GM19043 (cell line): ENCODE measurements around the gene HNRNPCL1.
"Not testable (repeated sequence)": the region's sequence is repeated elsewhere in the genome, so short reads cannot be mapped to it uniquely, and the experiment has no call there.

Experiments
- ATAC-seq: cut with Tn5 transposase; IDR thresholded peaks from one replicate; pipeline ENCODE4 v1.9.1; 2021; ENCODE audit warnings: low read depth; ENCODE audit not compliant: unreplicated experiment

Gene HNRNPCL1

DNA sequence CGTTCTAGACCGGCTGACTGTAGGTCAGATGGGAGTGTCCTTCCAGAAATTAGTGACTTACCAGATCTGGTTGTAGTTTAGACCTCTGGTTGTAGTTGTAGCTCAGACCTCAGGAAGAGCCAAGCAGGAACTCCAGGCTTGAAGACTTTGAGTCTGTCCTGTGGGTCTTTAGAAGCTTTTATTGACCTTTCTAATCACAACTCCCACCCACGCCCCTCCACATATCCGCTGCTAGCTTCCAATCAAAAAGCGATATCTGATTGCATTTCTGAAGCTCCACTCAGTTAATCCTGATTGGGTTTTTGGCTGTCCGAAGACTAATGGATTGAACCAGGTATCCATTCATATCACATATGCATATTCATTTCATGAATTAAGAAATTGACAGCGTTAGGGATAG, at the start of gene HNRNPCL1:
HNRNPCL1 (minus strand) TSS at position 101 of the 400 bp plus-strand sequence. CDS start 431 bp downstream, outside the sequence.
- not testable (repeated sequence) for ATAC-seq

DNA sequence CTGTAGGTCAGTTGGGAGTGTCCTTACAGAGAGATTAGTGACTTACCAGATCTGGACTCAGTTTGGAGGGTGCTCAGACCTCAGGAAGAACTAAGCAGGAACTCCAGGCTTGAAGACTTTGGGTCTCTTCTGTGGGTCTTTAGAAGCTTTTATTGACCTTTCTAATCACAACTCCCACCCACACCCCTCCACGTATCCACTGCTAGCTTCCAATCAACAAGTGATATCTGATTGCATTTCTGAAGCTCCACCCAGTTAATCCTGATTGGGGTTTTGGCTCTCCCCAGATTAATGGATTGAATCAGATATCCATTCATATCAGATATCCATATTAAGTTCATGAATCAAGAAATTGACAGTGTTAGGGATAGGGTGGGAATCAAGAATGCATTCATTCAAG, 49.6 kb upstream of the HNRNPCL1 start, which contains the start of gene PRAMEF10:
PRAMEF10 (minus strand) TSS at position 101 of the 400 bp plus-strand sequence. CDS start 2,423 bp downstream, outside the sequence.
- not testable (repeated sequence) for ATAC-seq

DNA sequence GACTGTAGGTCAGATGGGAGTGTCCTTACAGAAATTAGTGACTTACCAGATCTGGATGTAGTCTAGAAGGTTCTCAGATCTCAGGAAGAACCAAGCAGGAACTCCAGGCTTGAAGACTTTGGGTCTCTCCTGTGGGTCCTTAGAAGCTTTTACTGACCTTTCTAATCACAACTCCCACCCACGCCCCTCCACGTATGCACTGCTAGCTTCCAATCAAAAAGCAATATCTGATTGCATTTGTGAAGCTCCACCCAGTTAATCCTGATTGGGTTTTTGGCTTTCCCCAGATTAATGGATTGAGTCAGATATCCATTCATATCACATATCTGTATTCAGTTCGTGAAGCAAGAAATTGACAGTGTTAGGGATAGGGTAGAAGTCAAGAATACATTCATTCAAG, 37.6 kb upstream of the HNRNPCL1 start, which contains the start of gene PRAMEF4:
PRAMEF4 (minus strand) TSS at position 101 of the 400 bp plus-strand sequence. CDS start 2,807 bp downstream, outside the sequence.
- not testable (repeated sequence) for ATAC-seq

DNA sequence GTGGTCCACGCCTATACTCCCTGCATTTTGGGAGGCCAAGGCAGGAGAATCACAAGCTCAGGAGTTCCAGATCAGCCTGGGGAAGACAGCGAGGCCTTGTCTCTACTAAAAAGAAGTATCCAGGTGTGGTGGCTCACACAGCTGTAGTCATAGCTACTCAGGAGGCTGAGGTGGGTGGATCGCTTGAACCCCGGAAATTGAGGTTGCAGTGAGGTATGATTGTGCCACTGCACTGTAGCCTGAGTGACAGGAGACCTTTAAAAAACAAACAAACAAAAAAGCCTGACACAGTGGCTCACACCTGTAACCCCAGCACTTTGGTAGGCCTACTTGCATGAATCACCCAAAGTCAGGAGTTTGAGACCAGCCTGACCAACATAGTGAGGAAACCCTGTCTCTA, 29.9 kb upstream of the HNRNPCL1 start:
- ATAC-seq, result not testable (repeated sequence)

DNA sequence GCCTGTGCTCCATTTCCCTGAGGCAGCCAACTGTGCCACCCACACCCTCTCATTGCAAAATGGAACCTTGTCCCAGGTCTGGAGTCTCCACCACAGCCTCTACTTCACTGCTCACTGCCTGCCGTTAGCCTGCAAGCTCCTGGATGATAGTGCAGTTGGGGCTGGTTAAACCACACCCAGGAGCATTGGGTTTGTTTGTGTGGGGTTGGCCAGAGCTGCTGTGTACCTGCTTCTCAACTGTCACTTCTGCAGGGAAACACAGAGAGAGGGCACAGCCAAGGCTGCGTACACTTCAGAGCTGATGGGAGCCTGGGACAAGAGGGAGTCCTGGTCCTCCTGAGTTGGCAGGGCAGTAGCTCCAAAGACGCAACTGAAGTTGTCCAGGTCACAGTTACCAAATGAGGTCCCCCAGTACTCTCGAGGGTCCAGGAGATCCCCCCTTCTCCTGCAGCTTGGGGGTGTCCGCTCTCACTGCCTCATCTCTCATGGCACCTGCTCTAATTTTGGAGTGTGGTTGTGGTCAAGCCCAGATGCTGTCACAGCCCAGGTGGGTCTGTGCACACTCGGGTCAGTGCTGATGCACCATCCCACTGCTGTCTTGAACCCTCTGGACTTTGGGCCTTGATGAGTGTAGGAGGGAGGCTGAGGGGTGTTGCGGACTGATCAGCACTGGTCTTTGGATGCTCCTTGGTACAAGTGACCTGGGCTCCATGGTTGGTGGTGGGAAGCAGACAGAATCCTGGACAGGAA, 14.8 kb upstream of the HNRNPCL1 start:
- not testable (repeated sequence) for ATAC-seq

DNA sequence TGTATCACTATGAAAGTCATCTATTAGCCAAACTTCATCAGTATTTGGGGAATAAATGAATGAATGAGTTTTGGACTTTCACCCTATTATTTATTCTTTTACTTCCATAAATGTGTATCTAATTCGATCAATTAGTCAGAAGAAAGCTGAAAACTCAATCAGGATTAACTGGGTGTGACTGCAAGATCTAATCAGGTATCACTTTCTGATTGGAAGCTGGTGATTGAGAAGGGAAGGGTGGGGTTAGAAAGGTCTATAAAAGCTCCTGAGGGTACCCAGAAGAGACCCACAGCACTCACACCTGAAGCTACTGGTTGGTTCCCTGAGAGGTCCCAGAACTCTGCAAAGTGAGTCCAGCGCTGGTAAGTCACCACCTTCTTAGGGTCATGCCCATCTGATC, 8.3 kb upstream of the HNRNPCL1 start, which contains the start of gene PRAMEF2:
PRAMEF2 (plus strand) TSS at position 301 of the 400 bp plus-strand sequence. CDS start 1,924 bp downstream, outside the sequence.
- ATAC-seq, result not testable (repeated sequence)

DNA sequence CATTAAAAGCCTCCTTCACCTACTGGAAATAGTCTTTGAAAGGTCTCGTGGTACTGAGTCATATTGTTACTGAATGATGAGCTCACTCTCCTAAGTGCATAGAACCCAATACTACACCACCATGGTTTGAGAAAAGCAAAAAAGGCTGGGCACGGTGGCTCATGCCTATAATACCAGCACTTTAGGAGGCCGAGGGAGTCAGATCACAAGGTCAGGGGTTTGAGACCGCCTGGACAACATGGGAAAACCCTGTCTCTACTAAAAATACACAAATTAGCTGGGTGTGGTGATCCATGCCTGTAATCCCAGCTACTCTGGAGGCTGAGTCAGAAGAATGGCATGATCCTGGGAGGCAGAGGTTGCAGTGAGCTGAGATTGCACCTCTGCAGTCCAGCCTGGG, 3.3 kb upstream of the HNRNPCL1 start:
- no peak for ATAC-seq

DNA sequence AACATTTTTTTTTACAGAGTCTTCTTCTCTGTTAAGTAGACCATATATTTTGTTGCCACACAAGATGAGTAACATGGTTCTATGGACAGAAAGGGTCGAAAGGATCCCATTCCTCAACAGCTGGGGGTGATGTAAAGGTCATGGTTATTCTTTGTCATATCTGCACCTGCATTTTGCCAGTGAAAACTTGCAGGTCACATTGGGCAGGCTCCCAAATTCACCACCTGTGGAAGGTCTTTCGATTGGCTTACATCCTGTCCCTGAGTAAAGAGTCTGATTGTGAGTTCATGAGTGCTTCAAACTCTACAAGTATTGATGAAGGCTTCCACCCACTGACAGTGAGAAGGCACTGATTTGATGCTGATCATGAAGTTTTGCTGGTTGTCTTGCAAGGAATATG, 15.3 kb downstream of the HNRNPCL1 start:
- not testable (repeated sequence) for ATAC-seq

DNA sequence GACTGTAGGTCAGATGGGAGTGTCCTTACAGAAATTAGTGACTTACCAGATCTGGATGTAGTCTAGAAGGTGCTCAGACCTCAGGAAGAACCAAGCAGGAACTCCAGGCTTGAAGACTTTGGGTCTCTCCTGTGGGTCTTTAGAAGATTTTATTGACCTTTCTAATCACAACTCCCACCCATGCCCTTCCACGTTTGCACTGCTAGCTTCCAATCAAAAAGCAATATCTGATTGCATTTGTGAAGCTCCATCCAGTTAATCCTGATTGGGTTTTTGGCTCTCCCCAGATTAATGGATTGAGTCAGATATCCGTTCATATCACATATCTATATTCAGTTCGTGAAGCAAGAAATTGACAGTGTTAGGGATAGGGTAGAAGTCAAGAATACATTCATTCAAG, 17.2 kb downstream of the HNRNPCL1 start, which contains the start of gene PRAMEF11:
PRAMEF11 (minus strand) TSS at position 101 of the 400 bp plus-strand sequence. CDS start 2,621 bp downstream, outside the sequence.
- ATAC-seq, result not testable (repeated sequence)

DNA sequence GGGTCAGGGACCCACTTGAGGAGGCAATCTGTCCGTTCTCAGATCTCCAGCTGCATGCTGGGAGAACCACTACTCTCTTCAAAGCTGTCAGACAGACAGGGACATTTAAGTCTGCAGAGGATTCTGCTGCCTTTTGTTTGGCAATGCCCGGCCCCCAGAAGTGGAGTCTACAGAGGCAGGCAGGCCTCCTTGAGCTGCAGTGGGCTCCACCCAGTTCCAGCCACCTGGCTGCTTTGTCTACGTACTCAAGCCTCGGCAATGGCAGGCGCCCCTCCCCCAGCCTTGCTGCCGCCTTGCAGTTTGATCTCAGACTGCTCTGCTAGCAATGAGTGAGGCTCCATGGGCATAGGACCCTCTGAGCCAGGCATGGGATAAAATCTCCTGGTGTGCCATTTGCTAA, 29.5 kb downstream of the HNRNPCL1 start:
- ATAC-seq, result not testable (repeated sequence)

DNA sequence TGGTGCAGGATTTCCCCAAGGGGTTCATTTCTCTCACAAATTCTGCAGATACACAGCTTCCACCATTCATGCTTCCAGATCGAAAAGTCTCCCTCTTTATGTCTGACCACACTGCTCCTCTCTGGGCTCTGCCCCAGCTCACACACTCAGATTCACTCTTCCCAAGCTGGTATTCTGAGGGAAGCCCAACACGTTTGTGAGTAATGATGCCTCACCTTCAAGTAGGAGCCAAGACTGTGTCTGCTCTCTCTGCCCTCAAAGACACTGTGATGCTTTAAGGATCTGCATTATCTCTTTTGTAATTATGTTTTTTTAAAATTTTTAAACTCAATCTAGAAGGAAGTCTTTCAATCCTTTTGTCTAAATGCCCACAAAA, 37.1 kb downstream of the HNRNPCL1 start:
- ATAC-seq, result no peak

DNA sequence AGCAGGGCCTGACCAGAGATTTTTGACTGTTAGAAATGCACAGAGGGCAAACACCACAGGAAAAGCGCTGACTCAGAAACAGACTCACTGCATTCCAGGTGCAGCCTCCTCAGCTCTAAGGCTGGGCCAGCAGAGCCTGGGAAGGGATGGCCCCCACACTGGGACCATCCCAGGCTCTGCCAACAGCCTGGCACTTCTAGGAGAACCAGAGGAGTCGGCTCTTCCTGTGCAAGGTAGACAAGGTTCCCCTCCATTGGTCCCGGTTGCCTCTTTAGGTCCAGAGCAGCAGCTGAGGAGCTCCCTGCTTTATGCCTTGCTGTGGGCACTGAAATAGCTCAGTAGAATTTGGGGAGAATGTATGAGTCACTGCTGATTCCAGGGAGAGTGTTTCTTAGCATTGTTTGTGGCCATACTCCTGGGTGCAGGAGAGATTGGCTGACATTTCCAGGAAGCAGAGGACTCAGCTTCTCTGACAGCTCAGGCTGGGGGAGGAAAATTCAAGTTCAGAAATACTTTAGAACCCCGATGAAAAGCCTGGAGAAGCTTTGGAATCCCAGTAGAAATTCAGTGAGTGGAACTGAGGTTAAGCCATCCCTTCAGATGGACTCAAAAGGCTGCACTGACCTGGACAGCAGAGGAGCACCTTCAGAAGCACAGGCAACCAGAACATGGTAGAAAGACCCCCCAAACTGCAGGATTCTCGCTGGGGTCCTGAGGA, 37.7 kb downstream of the HNRNPCL1 start:
- ATAC-seq, result no peak

DNA sequence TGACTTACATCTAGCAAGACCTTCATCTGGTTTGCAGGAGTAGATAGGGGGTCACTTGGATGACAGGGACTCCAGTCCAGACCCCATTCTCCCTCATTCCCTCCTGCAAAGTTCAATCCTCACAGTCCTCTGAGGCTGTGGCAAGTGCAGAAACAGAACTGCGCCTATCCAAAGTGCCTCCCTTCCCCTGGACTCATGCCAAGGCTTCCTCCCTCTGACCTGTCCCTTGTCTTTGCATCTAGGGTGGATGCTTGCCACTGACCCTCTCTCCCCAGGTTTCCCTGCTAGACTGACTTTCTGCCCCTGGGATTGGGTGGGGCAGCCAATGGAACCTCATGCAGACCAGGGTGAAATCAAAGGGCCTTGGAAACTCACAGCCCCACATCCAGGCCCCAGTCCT, 38.6 kb downstream of the HNRNPCL1 start:
- no peak for ATAC-seq

DNA sequence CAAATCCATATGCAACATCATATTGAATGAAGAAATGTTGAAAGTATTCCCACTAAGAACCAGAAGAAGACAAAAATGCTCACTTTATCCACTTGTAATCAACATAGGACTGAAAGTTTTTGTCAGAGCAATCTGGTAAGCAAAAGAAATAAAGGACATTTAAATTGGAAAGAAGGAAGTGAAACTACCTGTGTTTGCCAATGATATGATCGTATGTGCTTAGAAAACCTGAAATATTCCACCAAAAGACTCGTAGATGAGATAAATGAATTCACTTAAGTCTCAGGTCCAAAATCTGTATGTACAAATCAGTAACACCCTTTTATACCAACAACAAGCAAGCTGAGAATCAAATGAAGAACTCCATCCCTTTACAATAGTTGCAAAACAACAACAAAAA, 48.8 kb downstream of the HNRNPCL1 start:
- no peak for ATAC-seq

DNA sequence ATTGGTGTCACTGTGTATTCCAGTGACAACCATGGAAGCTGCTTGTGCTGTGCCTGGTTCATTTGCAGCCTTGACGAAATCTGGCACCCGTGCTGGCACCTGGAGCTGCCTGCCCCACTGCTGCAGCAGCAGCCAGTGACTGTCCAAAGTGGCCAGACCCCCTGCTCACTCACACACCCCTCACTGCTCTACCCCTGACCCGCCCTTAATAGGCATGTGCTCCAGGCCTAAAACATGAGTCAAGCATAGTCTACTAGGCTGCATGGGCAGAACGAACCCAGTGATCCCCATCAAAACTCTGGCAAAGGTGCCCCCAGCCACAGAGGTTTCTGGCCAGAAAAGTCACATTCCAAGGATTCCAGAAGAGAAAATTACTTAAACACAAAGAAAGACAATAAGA, 49.6 kb downstream of the HNRNPCL1 start:
- ATAC-seq, result no peak
